Fibroblast of pulmonary artery (primary cell): ENCODE measurements around the gene DDX1.

Experiments
- DNase-seq: peaks from one replicate; pipeline ENCODE4 v3.0.0-alpha.2; 2010; ENCODE audit warnings: low read depth
- H3K4me3 ChIP-seq: replicated peaks from 2 replicates; pipeline ENCODE4 v1.5.1; 2011; ENCODE audit warnings: low read depth, mild to moderate bottlenecking, control low read depth, low read length, moderate library complexity
- TF ChIP-seq, protein P1 (sequence below): IDR thresholded peaks from 2 replicates; pipeline ENCODE4 v1.5.1; 2011; ENCODE audit warnings: mild to moderate bottlenecking, control low read depth, low read length, inconsistent platforms; ENCODE audit errors: missing control alignments

The DDX1 gene

DNA sequence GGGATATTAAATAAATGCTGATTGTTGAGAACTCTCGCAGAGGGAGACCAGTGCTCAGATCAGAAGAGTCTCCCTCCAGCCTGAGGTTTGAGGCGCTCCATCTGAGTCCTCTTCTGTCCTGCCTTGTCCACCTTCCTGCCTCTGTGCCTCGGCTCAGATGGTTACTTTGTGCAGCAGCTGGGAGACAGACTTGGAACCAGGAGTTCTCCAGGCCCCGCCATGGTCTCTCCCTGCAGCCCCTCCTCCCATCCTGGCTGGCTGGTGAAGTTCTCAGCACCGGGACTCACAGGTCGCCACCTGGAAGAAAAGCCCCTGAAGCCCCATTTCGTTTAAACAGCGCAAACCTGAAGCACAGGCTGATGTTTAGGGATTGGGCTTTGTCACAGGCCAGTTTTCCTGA lies 60.6 kb downstream of the DDX1 start:
- DNase-seq, result no peak
- H3K4me3 ChIP-seq, result no peak overlapping the region
- TF ChIP-seq, protein P1, sequence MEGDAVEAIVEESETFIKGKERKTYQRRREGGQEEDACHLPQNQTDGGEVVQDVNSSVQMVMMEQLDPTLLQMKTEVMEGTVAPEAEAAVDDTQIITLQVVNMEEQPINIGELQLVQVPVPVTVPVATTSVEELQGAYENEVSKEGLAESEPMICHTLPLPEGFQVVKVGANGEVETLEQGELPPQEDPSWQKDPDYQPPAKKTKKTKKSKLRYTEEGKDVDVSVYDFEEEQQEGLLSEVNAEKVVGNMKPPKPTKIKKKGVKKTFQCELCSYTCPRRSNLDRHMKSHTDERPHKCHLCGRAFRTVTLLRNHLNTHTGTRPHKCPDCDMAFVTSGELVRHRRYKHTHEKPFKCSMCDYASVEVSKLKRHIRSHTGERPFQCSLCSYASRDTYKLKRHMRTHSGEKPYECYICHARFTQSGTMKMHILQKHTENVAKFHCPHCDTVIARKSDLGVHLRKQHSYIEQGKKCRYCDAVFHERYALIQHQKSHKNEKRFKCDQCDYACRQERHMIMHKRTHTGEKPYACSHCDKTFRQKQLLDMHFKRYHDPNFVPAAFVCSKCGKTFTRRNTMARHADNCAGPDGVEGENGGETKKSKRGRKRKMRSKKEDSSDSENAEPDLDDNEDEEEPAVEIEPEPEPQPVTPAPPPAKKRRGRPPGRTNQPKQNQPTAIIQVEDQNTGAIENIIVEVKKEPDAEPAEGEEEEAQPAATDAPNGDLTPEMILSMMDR, result no peak

DNA sequence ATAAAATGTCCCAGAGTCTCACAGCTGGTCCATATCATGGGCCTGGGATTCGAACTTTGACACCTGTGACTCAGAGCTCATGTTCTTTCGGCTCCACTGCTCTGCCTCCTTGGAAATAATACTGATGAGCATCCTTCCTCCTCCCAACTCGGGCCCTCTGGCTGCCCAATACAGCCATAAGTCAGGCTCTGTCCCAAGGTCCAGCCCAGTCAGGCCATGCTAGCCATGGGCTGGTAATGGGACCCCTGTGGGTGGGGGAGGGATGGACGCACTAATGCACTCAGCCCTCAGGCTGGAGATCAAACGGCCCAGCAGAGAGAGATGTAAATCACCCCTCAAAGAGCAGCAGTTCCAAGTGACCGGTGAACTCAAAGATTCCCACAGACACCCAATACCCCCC lies 61.1 kb downstream of the DDX1 start:
- TF ChIP-seq, protein P1, result no peak
- no peak for DNase-seq
- H3K4me3 ChIP-seq, result no peak overlapping the region

DNA sequence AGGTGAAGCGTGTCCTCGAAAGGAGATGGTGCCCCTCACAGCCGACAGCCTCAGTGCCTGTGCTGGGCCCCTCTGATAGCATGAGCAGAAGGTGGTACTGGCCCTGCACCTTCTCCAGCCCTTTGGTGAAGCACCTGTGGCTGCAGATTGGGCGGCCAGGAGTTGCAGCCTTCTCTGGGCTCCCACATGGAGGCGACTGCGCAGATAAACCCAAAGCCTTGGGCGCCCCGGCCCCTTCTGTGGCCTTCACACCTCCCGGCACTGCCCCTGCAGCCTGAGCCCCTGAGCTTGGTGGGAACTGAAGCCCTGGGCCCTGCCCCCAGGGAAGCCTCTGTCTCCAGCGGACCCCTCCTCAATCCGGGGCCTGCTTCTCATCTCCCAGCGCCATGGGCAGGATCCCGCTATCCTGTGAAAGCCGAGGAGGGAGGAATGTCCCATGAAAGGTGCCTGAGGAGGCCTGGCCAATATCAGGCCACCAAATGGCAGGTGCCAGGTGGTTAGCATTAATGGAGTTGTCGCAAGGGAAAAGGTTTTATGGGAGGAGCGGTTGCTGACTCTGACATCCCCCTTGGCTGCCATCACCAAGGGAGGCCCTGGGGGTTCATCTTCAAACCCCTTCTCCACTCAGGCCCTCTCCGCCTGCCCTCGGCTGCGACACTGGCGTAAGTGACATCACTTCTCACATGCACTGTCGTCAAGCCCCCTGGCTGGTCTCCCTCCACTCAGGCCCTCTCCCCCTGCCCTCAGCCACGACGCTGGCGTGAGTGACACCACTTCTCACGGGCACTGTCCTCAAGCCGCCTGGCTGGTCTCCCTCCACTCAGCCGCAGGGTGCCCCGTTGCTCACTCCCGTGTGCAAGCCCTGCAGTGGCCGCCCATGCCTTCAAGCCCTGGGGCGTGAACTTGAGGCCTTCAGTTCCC lies 62.4 kb downstream of the DDX1 start:
- H3K4me3 ChIP-seq, result no peak overlapping the region
- no peak for DNase-seq
- TF ChIP-seq, protein P1, result no peak

DNA sequence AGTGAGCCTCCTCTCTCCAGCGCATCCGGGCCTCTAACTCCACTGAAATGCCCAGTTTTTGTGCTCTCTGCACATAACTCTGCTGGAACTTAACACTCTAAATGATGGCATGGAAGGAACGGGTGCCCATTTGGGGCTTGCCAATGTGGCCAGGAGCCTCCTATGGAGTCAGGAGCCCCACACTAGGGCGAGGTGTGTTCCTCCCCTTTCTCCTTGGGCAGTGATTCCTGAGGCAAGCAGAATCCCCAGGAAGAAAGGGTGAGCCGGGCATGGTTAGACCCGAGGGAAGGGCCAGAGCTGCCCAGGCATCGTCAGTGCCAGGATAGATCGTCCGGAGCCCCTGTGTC lies 63.0 kb downstream of the DDX1 start:
- DNase-seq, result no peak
- TF ChIP-seq, protein P1, result no peak
- H3K4me3 ChIP-seq, result no peak overlapping the region

- DNase-seq, result no peak
- TF ChIP-seq, protein P1, result no peak
- no peak overlapping the region for H3K4me3 ChIP-seq
These were observed 63.6 kb downstream of the DDX1 start for GRCh38 chr2:15655123-15655887.

DNA sequence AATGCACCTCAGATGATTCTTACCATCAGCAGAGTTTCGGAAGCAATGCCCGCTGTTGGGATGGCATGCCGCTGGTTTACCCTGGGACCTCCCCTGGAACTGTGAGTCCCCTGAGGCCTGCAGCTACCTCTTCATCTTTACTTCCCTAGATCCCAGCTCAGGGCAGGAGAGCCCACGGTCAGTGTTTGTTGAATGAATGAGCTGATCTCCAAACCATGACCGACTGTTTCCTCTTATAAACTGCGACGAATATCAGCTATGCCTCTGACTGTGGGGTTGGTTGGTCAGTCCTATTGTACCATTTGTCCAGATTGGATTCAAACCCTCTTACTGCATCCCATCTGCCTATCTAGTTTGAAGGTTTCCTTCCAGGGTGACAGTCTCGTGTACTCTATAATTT lies 64.4 kb downstream of the DDX1 start:
- TF ChIP-seq, protein P1, result no peak
- DNase-seq, result no peak
- H3K4me3 ChIP-seq, result no peak overlapping the region
